Suprapubic skin (tissue), 4 donors: ENCODE results near the gene NXF3.

Experiments used
- EP300 ChIP-seq: sonication (generic); formaldehyde crosslinking; IDR thresholded peaks from one replicate; pipeline ENCODE4 v1.6.1; 2017; ENCODE audit warnings: antibody characterized with exemption
- POLR2A ChIP-seq, 2 donors: fragments of 450-650 bp; IDR thresholded peaks; one replicate each; pipeline ENCODE4 v1.6.1; 2017; ENCODE audit warnings: antibody characterized with exemption in 2 of 2, mild to moderate bottlenecking in 2 of 2, moderate library complexity in 2 of 2
- POLR2AphosphoS5 ChIP-seq, 3 donors: sonication (generic); formaldehyde crosslinking; IDR thresholded peaks; one replicate each; pipeline ENCODE4 v1.6.1; 2017; ENCODE audit warnings: antibody characterized with exemption in 3 of 3
- TF ChIP-seq, protein P1 (sequence below), 2 donors: fragments of 200-600 bp in 1 of 2; fragments of 450-650 bp in 1 of 2; sonication (generic) in 1 of 2; IDR thresholded peaks; one replicate each; pipeline ENCODE4 v1.5.1; 2016 to 2019; ENCODE audit warnings: antibody characterized with exemption in 2 of 2, mild to moderate bottlenecking in 1 of 2, moderate library complexity in 1 of 2

GRCh38 chrX:103081051-103081450 lies 11.9 kb downstream of the NXF3 start:
- TF ChIP-seq, protein P1, sequence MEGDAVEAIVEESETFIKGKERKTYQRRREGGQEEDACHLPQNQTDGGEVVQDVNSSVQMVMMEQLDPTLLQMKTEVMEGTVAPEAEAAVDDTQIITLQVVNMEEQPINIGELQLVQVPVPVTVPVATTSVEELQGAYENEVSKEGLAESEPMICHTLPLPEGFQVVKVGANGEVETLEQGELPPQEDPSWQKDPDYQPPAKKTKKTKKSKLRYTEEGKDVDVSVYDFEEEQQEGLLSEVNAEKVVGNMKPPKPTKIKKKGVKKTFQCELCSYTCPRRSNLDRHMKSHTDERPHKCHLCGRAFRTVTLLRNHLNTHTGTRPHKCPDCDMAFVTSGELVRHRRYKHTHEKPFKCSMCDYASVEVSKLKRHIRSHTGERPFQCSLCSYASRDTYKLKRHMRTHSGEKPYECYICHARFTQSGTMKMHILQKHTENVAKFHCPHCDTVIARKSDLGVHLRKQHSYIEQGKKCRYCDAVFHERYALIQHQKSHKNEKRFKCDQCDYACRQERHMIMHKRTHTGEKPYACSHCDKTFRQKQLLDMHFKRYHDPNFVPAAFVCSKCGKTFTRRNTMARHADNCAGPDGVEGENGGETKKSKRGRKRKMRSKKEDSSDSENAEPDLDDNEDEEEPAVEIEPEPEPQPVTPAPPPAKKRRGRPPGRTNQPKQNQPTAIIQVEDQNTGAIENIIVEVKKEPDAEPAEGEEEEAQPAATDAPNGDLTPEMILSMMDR (IDR thresholded peaks at IDR 0.05): no peak
- TF ChIP-seq POLR2A (IDR thresholded peaks at IDR 0.05): no peak
- TF ChIP-seq EP300: no peak
- TF ChIP-seq POLR2AphosphoS5 (IDR thresholded peaks at IDR 0.05): no peak
